ENCODE results near the gene CSTF1. TPM values are rescaled to one million over a fixed set of nuclear protein-coding genes. Genes with fewer than 3 reads are reported as not detected.

Gene CSTF1
- total and polyA plus RNA-seq, 2 of the 8 experiments (the other 6 are each of a cell fraction or from before 2014, with no cell fraction given), result 59.4 to 83.5 TPM

DNA sequence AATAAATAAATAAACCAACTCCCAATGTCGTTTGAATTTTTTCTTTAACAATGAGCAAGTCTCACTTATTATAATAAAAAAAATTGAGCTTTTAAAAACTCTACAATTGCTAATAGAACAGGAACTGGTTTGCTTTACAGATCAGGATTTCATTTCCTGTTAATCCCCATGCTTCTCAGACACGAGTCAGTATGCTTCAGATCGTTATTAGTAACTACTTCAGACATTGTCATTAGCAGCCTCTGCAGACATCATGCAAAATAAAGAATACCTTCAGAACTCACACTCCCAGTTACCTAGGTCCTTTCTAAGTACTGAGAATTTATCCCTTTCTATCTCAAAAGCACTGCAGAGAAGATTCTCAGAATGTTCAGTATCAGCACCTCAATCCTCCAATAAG is 43.7 kb upstream of the CSTF1 start:
- no peaks in the 10 kb centered on the region for H3K36me3 ChIP-seq (ENCODE audit: control insufficient read depth in 2 of 4, insufficient read depth in 4 of 4, low read length in 3 of 4)
- peaks cover 0 to 6% (median 3%) of the 10 kb centered on the region in 4 experiments; a peak in 4 of 7 replicates for H3K4me1 ChIP-seq (replicated peaks in 1 of 4; ENCODE audit: control insufficient read depth in 3 of 4, insufficient read depth in 4 of 4, low read length in 3 of 4)
- H2AK5ac ChIP-seq (ENCODE audit: low read depth, low read length), result no peak overlapping the region
- H4K20me1 ChIP-seq (replicated peaks in 1 of 2; ENCODE audit: control insufficient read depth in 1 of 2, insufficient read depth in 2 of 2, low read length in 2 of 2), result no peaks in the 10 kb centered on the region
- H3K23me2 ChIP-seq (ENCODE audit: low read depth, low read length), result no peaks in the 10 kb centered on the region
- no peak overlapping the region for H4K5ac ChIP-seq (ENCODE audit: insufficient read length, low read depth, low read length)
- no peaks in the 10 kb centered on the region for H3K79me1 ChIP-seq (ENCODE audit: low read depth, low read length)
- CTCF ChIA-PET (ENCODE audit: partially characterized antibody), result no interaction called here
- H2BK120ac ChIP-seq (replicated peaks; ENCODE audit: low read depth, low read length), result no peak overlapping the region
- H3K4me2 ChIP-seq (ENCODE audit: insufficient read depth in 1 of 2, low read depth in 2 of 2, low read length in 2 of 2), result peak overlapping the region in 1 of 2 experiments; percentile 5; a peak in 1 of 4 replicates
- H2AFZ ChIP-seq (ENCODE audit: low read length), result no peak overlapping the region
- POLR2A ChIA-PET (ENCODE audit: partially characterized antibody), result no interaction called here
- 39% methylated on average over 3 of the region's 3 CpGs; no CpG with 5 or more reads in 1 of the 2 experiments for WGBS, 2 experiments (ENCODE audit: extremely low coverage in 1 of 2, insufficient coverage in 1 of 2, insufficient read length in 1 of 2, insufficient replicate concordance in 2 of 2, low coverage in 1 of 2, low lambda C conversion rate in 2 of 2, missing lambda C conversion rate in 1 of 2)
- H3K18ac ChIP-seq (ENCODE audit: extremely low read depth, low read length), result no peak overlapping the region
- no peak overlapping the region for H3K23ac ChIP-seq (ENCODE audit: insufficient read length)
- FAIRE-seq (no peak), DNase-seq (ENCODE audit: low read depth in 1 of 2, low spot score in 2 of 2) (no peak)
- no peak overlapping the region for H2BK12ac ChIP-seq (ENCODE audit: low read depth, low read length)
- no peaks in the 10 kb centered on the region for H3K9me3 ChIP-seq (ENCODE audit: insufficient read depth in 2 of 2, low read depth in 1 of 2, low read length in 1 of 2)
- H2BK5ac ChIP-seq (ENCODE audit: low read depth, low read length), result no peak overlapping the region
- H3K4me3 ChIP-seq (ENCODE audit: extremely low read depth in 1 of 4, insufficient read depth in 2 of 4, low read depth in 3 of 4, low read length in 4 of 4), result no peak overlapping the region
- no peak overlapping the region for H3K4ac ChIP-seq (replicated peaks; ENCODE audit: insufficient read length, low read depth, low read length)
- H3K56ac ChIP-seq (replicated peaks; ENCODE audit: insufficient read length, low read depth, low read length), result no peak overlapping the region
- H3K9ac ChIP-seq (replicated peaks in 1 of 4; ENCODE audit: extremely low read depth in 1 of 4, low read depth in 3 of 4, low read length in 3 of 4), result no peak overlapping the region
- H3K27ac ChIP-seq (ENCODE audit: low read depth, low read length), result no peak overlapping the region
- no peak overlapping the region for H2BK20ac ChIP-seq (ENCODE audit: low read length)
- no peak overlapping the region for H4K91ac ChIP-seq (replicated peaks; ENCODE audit: insufficient read length, low read length)
- no peak overlapping the region for H2BK15ac ChIP-seq (ENCODE audit: low read length)
- H3K79me2 ChIP-seq (ENCODE audit: control insufficient read depth in 1 of 2, insufficient read depth in 2 of 2, low read length in 2 of 2), result no peaks in the 10 kb centered on the region
- peaks cover 4 to 23% (median 15%) of the 10 kb centered on the region in 4 experiments for H3K27me3 ChIP-seq (replicated peaks in 1 of 4; ENCODE audit: control insufficient read depth in 3 of 4, extremely low read depth in 1 of 4, insufficient read depth in 3 of 4, low read length in 3 of 4)
- H4K8ac ChIP-seq (ENCODE audit: extremely low read depth, insufficient read depth, low read length), result no peak overlapping the region
- H3K14ac ChIP-seq (ENCODE audit: insufficient read length), result no peak overlapping the region
- TF ChIP-seq EP300 (IDR thresholded peaks at IDR 0.05; ENCODE audit: borderline replicate concordance in 1 of 2, low read depth in 2 of 2, low read length in 2 of 2) (no peak), GTF2F1 (IDR thresholded peaks at IDR 0.05; ENCODE audit: borderline replicate concordance, low read depth, low read length) (no peak), CREB1 (IDR thresholded peaks at IDR 0.05) (no peak), TAF1 (IDR thresholded peaks at IDR 0.05; ENCODE audit: low read depth, low read length) (no peak)
